ENCODE measurements around the gene SMAP1.

SMAP1 gene

GRCh38 chr6:70905742-70906141, 238.1 kb downstream of the SMAP1 start:
- DNase-seq (ENCODE audit: low read depth), result no peak
- no peak overlapping the region for H3K4me3 ChIP-seq (ENCODE audit: low read depth, low read length)
- TF ChIP-seq CTCF (IDR thresholded peaks at IDR 0.05; ENCODE audit: low read depth, low read length, missing control alignments), result no peak
- in situ Hi-C loops (cut with HindIII; ENCODE audit: low sequenced_read_pairs), result no loop called here
